OCI-LY3 (cell line): Measurements from ENCODE around the gene HORMAD2.

Experiments used
- EZH2phosphoT487 ChIP-seq: fragments of 200-600 bp; shearing (Covaris generic); IDR thresholded peaks from 2 replicates; pipeline ENCODE4 v1.6.1; 2018; ENCODE audit warnings: antibody characterized with exemption, mixed run types, low read depth
- TF ChIP-seq, protein P1 (sequence below): fragments of 200-600, 300-600 bp; sonication (generic); IDR thresholded peaks from 2 replicates; pipeline ENCODE4 v1.5.1; 2014; ENCODE audit warnings: antibody characterized with exemption, low read length, low read depth

DNA sequence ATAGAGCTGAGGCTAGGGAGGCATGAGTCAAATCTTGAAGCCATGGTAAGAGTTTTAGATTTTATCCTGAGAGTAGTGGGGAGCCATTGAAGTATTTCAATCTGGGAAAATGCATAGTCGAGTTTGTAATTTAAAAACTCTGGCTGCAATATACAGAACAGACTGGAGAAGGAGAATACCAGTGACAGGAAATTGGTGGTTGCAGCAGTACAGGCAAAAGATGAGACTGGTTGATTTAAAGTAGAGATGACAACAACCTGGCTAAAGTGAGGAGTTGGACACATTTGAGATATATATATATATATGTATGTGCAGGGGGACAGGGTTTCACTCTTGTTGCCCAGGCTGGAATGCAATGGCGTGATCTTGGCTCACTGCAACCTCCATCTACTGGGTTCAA, 6.2 kb downstream of the HORMAD2 start:
- TF ChIP-seq, protein P1, sequence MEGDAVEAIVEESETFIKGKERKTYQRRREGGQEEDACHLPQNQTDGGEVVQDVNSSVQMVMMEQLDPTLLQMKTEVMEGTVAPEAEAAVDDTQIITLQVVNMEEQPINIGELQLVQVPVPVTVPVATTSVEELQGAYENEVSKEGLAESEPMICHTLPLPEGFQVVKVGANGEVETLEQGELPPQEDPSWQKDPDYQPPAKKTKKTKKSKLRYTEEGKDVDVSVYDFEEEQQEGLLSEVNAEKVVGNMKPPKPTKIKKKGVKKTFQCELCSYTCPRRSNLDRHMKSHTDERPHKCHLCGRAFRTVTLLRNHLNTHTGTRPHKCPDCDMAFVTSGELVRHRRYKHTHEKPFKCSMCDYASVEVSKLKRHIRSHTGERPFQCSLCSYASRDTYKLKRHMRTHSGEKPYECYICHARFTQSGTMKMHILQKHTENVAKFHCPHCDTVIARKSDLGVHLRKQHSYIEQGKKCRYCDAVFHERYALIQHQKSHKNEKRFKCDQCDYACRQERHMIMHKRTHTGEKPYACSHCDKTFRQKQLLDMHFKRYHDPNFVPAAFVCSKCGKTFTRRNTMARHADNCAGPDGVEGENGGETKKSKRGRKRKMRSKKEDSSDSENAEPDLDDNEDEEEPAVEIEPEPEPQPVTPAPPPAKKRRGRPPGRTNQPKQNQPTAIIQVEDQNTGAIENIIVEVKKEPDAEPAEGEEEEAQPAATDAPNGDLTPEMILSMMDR, result no peak
- no peak for TF ChIP-seq EZH2phosphoT487
